Cardiac fibroblast (primary cell): ENCODE results near the gene ADAM30.
A peak's percentile ranks its signal among the peaks of the same experiment; 100 is the strongest.

Source experiments
- DNase-seq, 2 donors: peaks; one replicate each; pipeline versions ENCODE4 v3.0.0 to v3.0.0-alpha.2; 2010; ENCODE audit warnings: low read depth in 2 of 2
- H3K4me3 ChIP-seq, 2 donors: replicated peaks in 1 of 2; 1 replicate in 1 of 2; 2 replicates in 1 of 2; pipeline ENCODE4 v1.5.1; 2011; ENCODE audit warnings: low read depth in 2 of 2, low read length in 2 of 2, mild to moderate bottlenecking in 2 of 2, moderate library complexity in 1 of 2
- TF ChIP-seq, protein P1 (sequence below): IDR thresholded peaks from one replicate; pipeline ENCODE4 v1.5.1; 2011; ENCODE audit warnings: low read depth, mild to moderate bottlenecking, low read length, inconsistent platforms

The ADAM30 gene

GRCh38 chr1:119898530-119898929 is 2.2 kb upstream of the ADAM30 start:
- TF ChIP-seq, protein P1, sequence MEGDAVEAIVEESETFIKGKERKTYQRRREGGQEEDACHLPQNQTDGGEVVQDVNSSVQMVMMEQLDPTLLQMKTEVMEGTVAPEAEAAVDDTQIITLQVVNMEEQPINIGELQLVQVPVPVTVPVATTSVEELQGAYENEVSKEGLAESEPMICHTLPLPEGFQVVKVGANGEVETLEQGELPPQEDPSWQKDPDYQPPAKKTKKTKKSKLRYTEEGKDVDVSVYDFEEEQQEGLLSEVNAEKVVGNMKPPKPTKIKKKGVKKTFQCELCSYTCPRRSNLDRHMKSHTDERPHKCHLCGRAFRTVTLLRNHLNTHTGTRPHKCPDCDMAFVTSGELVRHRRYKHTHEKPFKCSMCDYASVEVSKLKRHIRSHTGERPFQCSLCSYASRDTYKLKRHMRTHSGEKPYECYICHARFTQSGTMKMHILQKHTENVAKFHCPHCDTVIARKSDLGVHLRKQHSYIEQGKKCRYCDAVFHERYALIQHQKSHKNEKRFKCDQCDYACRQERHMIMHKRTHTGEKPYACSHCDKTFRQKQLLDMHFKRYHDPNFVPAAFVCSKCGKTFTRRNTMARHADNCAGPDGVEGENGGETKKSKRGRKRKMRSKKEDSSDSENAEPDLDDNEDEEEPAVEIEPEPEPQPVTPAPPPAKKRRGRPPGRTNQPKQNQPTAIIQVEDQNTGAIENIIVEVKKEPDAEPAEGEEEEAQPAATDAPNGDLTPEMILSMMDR, result no peak
- H3K4me3 ChIP-seq, result no peak overlapping the region
- DNase-seq, result no peak

- DNase-seq, result peak in 1 of 2 donors; percentile 22
- TF ChIP-seq, protein P1, result no peak
- H3K4me3 ChIP-seq, result no peak overlapping the region
Observed at GRCh38 chr1:119895102-119895501, 1.2 kb downstream of the ADAM30 start.

GRCh38 chr1:119893827-119894700 is 2.3 kb downstream of the ADAM30 start:
- DNase-seq, result no peak
- no peak overlapping the region for H3K4me3 ChIP-seq
- TF ChIP-seq, protein P1, result no peak

GRCh38 chr1:119893238-119893791 is 3.0 kb downstream of the ADAM30 start:
- no peak for DNase-seq
- TF ChIP-seq, protein P1, result no peak

DNA sequence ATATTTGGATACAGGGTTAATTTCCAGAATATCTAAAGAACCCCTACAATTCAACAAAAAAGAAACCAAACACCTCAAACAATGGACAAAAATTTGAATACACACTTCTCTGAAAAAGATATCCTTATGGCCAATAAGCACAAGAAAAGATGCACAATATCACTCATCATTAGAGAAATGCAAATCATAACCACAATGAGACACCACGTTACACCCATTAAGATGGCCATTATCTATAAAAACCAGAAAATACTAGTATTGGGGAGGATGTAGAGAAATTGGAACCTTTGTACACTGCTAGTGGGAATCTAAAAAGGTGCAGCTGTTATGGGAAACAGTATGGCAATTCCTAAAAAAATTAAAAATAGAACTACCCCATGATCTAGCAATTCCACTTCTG is 4.9 kb downstream of the ADAM30 start:
- TF ChIP-seq, protein P1, result no peak
- no peak for DNase-seq

More at GRCh38 chr1:119893238-119893791, 3.0 kb downstream of the ADAM30 start:
- no peak overlapping the region for H3K4me3 ChIP-seq

DNA sequence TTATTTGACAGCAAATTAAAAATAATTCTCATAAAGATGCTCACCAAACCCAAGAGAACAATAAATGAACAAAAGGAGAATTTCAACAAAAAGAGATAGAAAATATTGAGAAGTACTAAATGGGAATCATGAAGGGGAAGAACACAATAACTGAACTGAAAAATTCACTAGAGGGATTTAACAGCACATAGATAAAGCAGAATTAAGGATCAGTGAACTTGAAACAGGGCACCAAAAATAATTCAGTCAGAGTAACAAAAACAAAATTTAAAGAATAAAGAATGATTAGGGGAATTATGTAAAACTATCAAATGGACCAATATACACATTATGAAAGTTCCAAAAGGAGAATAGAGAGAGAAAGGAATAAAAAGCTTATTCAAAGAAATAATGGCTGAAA is 7.8 kb downstream of the ADAM30 start:
- H3K4me3 ChIP-seq, result no peak overlapping the region
- TF ChIP-seq, protein P1, result no peak
- no peak for DNase-seq

More for the DNA sequence above, 4.9 kb downstream of the ADAM30 start:
- no peak overlapping the region for H3K4me3 ChIP-seq
